Fibroblast of mammary gland (primary cell): ENCODE results near the gene FRMD5.
A peak's percentile ranks its signal among the peaks of the same experiment; 100 is the strongest.

Experiments used
- DNase-seq: peaks from one replicate; pipeline ENCODE4 v3.0.0-alpha.2; 2010; ENCODE audit warnings: low read depth
- H3K4me3 ChIP-seq: 2 replicates; pipeline ENCODE4 v1.5.1; 2011; ENCODE audit warnings: low read depth, mild to moderate bottlenecking, low read length, moderate library complexity; ENCODE audit not compliant: control insufficient read depth
- CTCF ChIP-seq: conservative IDR thresholded peaks from 2 replicates; pipeline ENCODE4 v1.5.1; 2011; ENCODE audit warnings: low read depth, low read length, inconsistent platforms; ENCODE audit not compliant: control insufficient read depth, insufficient read depth

FRMD5 gene

GRCh38 chr15:43954181-43954621 is 240.9 kb downstream of the FRMD5 start:
- no peak for TF ChIP-seq CTCF
- H3K4me3 ChIP-seq = no peak overlapping the region
- DNase-seq = peak; percentile 58

GRCh38 chr15:43953402-43953801 is 241.7 kb downstream of the FRMD5 start:
- TF ChIP-seq CTCF = no peak
- no peak overlapping the region for H3K4me3 ChIP-seq
- DNase-seq = no peak

- DNase-seq = no peak
- no peak overlapping the region for H3K4me3 ChIP-seq
- TF ChIP-seq CTCF = no peak
These were observed 244.5 kb downstream of the FRMD5 start for GRCh38 chr15:43950531-43950930.

GRCh38 chr15:43948691-43949325 is 246.3 kb downstream of the FRMD5 start:
- H3K4me3 ChIP-seq = no peak overlapping the region
- TF ChIP-seq CTCF = no peak
- no peak for DNase-seq

- no peak overlapping the region for H3K4me3 ChIP-seq
- DNase-seq = peak; percentile 77
- TF ChIP-seq CTCF = no peak
These were observed 251.6 kb downstream of the FRMD5 start for GRCh38 chr15:43943511-43943910.

- no peak overlapping the region for H3K4me3 ChIP-seq
- DNase-seq = no peak
- TF ChIP-seq CTCF = no peak
These were observed 252.9 kb downstream of the FRMD5 start for GRCh38 chr15:43942194-43942593.

- DNase-seq = no peak
- no peak for TF ChIP-seq CTCF
- no peak overlapping the region for H3K4me3 ChIP-seq
These were observed 253.5 kb downstream of the FRMD5 start for GRCh38 chr15:43941555-43941954.
